Peyer's patch (tissue), 4 donors: Measurements from ENCODE around the gene DOCK3.

Source experiments
- POLR2A ChIP-seq, 2 donors: fragments of 450-650 bp; IDR thresholded peaks; one replicate each; pipeline ENCODE4 v1.5.1; 2017; ENCODE audit warnings: antibody characterized with exemption in 2 of 2, mild to moderate bottlenecking in 2 of 2, moderate library complexity in 2 of 2
- TF ChIP-seq, protein P1 (sequence below), 6 experiments: fragments of 450-650 bp in 4 of 6; fragments of 200-600 bp in 2 of 6; sonication (generic) in 1 of 6; IDR thresholded peaks; one replicate each; pipeline ENCODE4 v1.5.1; 2017 to 2019; ENCODE audit warnings: antibody characterized with exemption in 6 of 6, mild to moderate bottlenecking in 3 of 6, moderate library complexity in 1 of 6

DNA sequence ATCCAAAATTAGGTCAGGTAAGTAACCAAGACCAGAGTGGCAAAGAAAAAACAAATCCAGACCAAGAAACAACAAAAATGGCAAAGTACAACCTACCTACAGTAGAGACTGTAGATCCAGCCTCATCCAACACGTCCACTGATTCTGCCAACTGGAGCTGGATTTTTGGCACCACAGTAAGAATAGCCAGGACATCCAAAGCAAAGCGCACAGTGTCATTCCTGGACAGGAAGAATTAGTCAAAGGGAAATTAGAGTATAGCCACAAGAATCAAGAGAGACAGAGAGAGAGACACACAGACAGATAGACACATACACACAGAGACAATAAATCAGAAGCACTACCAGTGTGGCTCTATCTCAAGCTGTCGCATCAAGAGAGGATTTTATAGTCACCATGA lies 747.5 kb downstream of the DOCK3 start:
- no peak for TF ChIP-seq POLR2A (IDR thresholded peaks at IDR 0.05)
- TF ChIP-seq, protein P1, sequence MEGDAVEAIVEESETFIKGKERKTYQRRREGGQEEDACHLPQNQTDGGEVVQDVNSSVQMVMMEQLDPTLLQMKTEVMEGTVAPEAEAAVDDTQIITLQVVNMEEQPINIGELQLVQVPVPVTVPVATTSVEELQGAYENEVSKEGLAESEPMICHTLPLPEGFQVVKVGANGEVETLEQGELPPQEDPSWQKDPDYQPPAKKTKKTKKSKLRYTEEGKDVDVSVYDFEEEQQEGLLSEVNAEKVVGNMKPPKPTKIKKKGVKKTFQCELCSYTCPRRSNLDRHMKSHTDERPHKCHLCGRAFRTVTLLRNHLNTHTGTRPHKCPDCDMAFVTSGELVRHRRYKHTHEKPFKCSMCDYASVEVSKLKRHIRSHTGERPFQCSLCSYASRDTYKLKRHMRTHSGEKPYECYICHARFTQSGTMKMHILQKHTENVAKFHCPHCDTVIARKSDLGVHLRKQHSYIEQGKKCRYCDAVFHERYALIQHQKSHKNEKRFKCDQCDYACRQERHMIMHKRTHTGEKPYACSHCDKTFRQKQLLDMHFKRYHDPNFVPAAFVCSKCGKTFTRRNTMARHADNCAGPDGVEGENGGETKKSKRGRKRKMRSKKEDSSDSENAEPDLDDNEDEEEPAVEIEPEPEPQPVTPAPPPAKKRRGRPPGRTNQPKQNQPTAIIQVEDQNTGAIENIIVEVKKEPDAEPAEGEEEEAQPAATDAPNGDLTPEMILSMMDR (IDR thresholded peaks at IDR 0.05), result no peak
